Measurements from ENCODE around the gene KATNB1. TPM values are rescaled to one million over a fixed set of nuclear protein-coding genes. Genes with fewer than 3 reads are reported as not detected.

Gene KATNB1
- polyA plus RNA-seq, 3 donors: 16.9 to 35.6 (median 17.7) TPM

- peak overlapping the region; percentile 99 for H3K4me2 ChIP-seq (replicated peaks; ENCODE audit: extremely low read depth, low read length, poor library complexity, severe bottlenecking)
- Mint-ChIP-seq H3K36me3 (peaks cover 10 to 12% of the 10 kb centered on the region in 2 donors), H3K27ac (peak overlapping the region; percentile 87 to 98 (median 95)), H3K4me3 (peak overlapping the region; percentile 96 to 99), H3K9me3 (peaks cover 0 to 8% (median 0%) of the 10 kb centered on the region in 7 donors), H3K27me3 (ENCODE audit: low read depth in 3 of 3) (peaks cover 0 to 3% (median 2%) of the 10 kb centered on the region in 3 donors), H3K4me1 (peaks cover 21% of the 10 kb centered on the region)
- no peaks in the 10 kb centered on the region for H3K9me3 ChIP-seq (replicated peaks in 1 of 2; ENCODE audit: control insufficient read depth in 1 of 2, insufficient read depth in 1 of 2, low read length in 2 of 2)
- no peaks in the 10 kb centered on the region for H3K79me2 ChIP-seq (ENCODE audit: insufficient read depth, low read length)
- intact Hi-C loops (cut with micrococcal nuclease): loop anchor here (1.0 to 10.0 kb wide), 8 partner anchors 38 to 430 kb away; partner anchors contain the start of genes CFAP20 (in 1 of the 2), DRC7 (in 1 of the 2), POLR2C (in 1 of the 2) and USB1 (in 1 of the 2)
- no peaks in the 10 kb centered on the region for H4K20me1 ChIP-seq (ENCODE audit: insufficient read depth, low read length)
- peak overlapping the region; percentile 41 to 88 for H3K27ac ChIP-seq (ENCODE audit: low read depth in 1 of 2, low read length in 2 of 2)
- TF ChIP-seq, protein P1, sequence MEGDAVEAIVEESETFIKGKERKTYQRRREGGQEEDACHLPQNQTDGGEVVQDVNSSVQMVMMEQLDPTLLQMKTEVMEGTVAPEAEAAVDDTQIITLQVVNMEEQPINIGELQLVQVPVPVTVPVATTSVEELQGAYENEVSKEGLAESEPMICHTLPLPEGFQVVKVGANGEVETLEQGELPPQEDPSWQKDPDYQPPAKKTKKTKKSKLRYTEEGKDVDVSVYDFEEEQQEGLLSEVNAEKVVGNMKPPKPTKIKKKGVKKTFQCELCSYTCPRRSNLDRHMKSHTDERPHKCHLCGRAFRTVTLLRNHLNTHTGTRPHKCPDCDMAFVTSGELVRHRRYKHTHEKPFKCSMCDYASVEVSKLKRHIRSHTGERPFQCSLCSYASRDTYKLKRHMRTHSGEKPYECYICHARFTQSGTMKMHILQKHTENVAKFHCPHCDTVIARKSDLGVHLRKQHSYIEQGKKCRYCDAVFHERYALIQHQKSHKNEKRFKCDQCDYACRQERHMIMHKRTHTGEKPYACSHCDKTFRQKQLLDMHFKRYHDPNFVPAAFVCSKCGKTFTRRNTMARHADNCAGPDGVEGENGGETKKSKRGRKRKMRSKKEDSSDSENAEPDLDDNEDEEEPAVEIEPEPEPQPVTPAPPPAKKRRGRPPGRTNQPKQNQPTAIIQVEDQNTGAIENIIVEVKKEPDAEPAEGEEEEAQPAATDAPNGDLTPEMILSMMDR (IDR thresholded peaks at IDR 0.05): no peak
- H3K27me3 ChIP-seq (ENCODE audit: control insufficient read depth in 2 of 2, insufficient read depth in 2 of 2, low read length in 2 of 2): no peaks in the 10 kb centered on the region
- H3K9ac ChIP-seq (ENCODE audit: insufficient read depth, low read length, poor library complexity, severe bottlenecking): peak overlapping the region; percentile 80
- WGBS (ENCODE audit: insufficient coverage): under 1% methylated on average over 39 of the region's 45 CpGs
- peak; percentile 99 to 100 (median 100) for DNase-seq
- H2AFZ ChIP-seq (ENCODE audit: insufficient read depth, low read depth, low read length, poor library complexity, severe bottlenecking): peak overlapping the region; percentile 98
- peak overlapping the region; percentile 84 to 93 (median 91) for H3K4me3 ChIP-seq (replicated peaks in 1 of 3; ENCODE audit: low read depth in 2 of 3, low read length in 3 of 3)
- H3K36me3 ChIP-seq (replicated peaks in 1 of 2; ENCODE audit: control insufficient read depth in 1 of 2, insufficient read depth in 2 of 2, low read length in 2 of 2): no peaks in the 10 kb centered on the region
- peaks cover 22 to 26% of the 10 kb centered on the region in 2 donors for H3K4me1 ChIP-seq (ENCODE audit: control insufficient read depth in 1 of 2, insufficient read depth in 2 of 2, low read length in 2 of 2)
Measured at GRCh38 chr16:57734925-57735754, 430 bp upstream of the KATNB1 start.

All from CD14-positive monocyte (primary cell).